ENCODE results near the gene C4orf54. TPM values are rescaled to one million over a fixed set of nuclear protein-coding genes. Genes with fewer than 3 reads are reported as not detected.

Gene C4orf54
- total RNA-seq, 4 donors from 2014 or later: not detected

- no peak overlapping the region for H3K4me3 ChIP-seq
- H3K36me3 ChIP-seq: no peaks in the 10 kb centered on the region
- 79 to 81% methylated on average over 5 of the region's 5 CpGs for WGBS, 2 donors
- H3K9me3 ChIP-seq: no peaks in the 10 kb centered on the region
- H3K4me1 ChIP-seq: no peaks in the 10 kb centered on the region
- no peak overlapping the region for H3K27ac ChIP-seq
- TF ChIP-seq EP300 (IDR thresholded peaks at IDR 0.05) (no peak), POLR2A (IDR thresholded peaks at IDR 0.05) (no peak), CTCF (IDR thresholded peaks at IDR 0.05) (no peak)
- H3K27me3 ChIP-seq: no peaks in the 10 kb centered on the region
- DNase-seq (ENCODE audit: low spot score in 2 of 2): no peak
Measured at GRCh38 chr4:99610605-99611175, 46.9 kb downstream of the C4orf54 start.

GRCh38 chr4:99608417-99608816 is 49.2 kb downstream of the C4orf54 start:
- Histone ChIP-seq H3K4me1 (no peaks in the 10 kb centered on the region), H3K4me3 (no peak overlapping the region), H3K36me3 (no peaks in the 10 kb centered on the region), H3K27ac (no peak overlapping the region), H3K9me3 (no peaks in the 10 kb centered on the region), H3K27me3 (no peaks in the 10 kb centered on the region)
- WGBS, 2 donors: 74 to 94% methylated on average over 5 of the region's 5 CpGs
- DNase-seq (ENCODE audit: low spot score in 2 of 2): no peak
- TF ChIP-seq EP300 (IDR thresholded peaks at IDR 0.05): no peak
- TF ChIP-seq CTCF (IDR thresholded peaks at IDR 0.05): no peak
- no peak for TF ChIP-seq POLR2A (IDR thresholded peaks at IDR 0.05)

Other genes with a start within 250 kb of the C4orf54 start
- not detected for gene ADH7, start 222.5 kb downstream of the C4orf54 start, total RNA-seq
- not detected for gene C4orf17, start 146.8 kb downstream of the C4orf54 start, total RNA-seq
- 10 to 100 TPM in 1 of 4 donors, 1 to 10 TPM in 3; 1.8 to 15.1 (median 4.4) TPM for gene TRMT10A, start 93.8 kb downstream of the C4orf54 start, total RNA-seq
- under 1 TPM in 2 of 4 donors, not detected in 2; 0.22 to 0.59 TPM for gene MTTP, start 83.0 kb downstream of the C4orf54 start, total RNA-seq
- gene DAPP1, start 159.0 kb upstream of the C4orf54 start, total RNA-seq: 1 to 10 TPM in 3 of 4 donors, under 1 TPM in 1; 0.42 to 4.2 (median 1.2) TPM
- gene LAMTOR3, start 236.6 kb upstream of the C4orf54 start, total RNA-seq: 10 to 100 TPM; 26.8 to 30.3 (median 28.2) TPM

Data from tibial nerve (tissue), 4 donors.